Stimulated activated CD4-positive, alpha-beta T cell treated with anti-CD3 and anti-CD28 coated beads, Interleukin-15, amount 100 ng/mL, for 1 hour (primary cell): ENCODE data around the gene TMEM45A.
"Not testable (repeated sequence)": the region's sequence is repeated elsewhere in the genome, so short reads cannot be mapped to it uniquely, and the experiment has no call there.

Experiments
- DNase-seq, 2 donors: peaks; one replicate each; pipeline ENCODE4 v3.0.0-alpha.2; 2020; ENCODE audit warnings: low read depth in 1 of 2, low spot score in 1 of 2

The TMEM45A gene

DNA sequence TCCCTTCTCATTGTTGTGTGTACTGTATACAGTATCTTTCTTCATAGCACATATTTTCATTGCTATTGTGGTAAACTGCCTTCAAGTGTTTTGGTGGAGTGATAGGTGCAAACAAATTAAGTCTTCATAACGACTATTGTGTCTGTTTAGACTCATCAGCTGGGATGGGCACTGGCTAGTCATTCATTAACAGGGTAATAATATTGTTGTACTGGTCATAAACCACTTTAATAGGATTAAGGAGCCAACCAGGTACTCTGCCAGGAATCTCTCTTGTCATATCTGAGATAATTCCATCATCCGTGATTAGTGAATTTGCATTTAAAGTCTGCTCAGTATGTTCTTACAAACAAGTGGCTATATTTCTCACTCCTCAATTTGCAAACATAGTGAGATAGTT, 10.2 kb upstream of the TMEM45A start:
- DNase-seq: no peak

DNA sequence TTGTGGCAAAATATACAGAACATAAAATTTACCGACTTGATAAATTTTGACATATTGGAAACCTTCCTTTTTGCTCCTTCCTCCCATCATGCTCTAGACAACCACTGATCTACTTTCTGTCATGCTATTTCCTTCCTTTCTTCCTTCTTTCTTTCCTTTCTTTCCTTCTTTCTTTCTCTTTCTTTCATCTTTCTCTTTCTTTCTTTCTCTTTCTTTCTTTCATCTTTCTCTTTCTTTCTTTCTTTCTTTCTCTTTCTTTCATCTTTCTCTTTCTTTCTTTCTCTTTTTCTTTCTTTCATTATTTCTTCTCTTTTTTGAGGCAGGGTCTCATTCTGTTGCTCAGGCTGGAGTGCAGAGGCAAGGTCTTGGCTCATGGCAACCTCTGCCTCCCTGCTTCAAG, 8.9 kb upstream of the TMEM45A start:
- no peak for DNase-seq

DNA sequence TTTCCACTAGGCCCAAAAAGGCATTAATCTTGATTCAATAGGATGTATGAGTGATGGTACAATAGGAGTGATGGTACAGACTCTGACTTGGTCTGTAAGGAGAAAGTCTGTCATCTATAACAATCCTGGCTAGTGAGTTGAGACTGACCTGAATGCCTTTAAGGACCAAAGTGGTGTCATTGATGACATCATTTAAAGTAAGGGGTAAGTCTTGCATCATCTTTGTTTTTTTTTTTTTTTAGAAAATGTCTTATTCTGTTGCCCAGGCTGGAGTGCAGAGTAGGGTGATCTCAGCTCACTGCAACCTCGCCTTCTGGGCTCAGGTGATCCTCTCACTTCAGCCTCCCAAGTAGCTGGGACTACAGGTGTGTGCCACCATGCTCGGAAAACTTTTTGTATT, 5.6 kb upstream of the TMEM45A start:
- no peak for DNase-seq

DNA sequence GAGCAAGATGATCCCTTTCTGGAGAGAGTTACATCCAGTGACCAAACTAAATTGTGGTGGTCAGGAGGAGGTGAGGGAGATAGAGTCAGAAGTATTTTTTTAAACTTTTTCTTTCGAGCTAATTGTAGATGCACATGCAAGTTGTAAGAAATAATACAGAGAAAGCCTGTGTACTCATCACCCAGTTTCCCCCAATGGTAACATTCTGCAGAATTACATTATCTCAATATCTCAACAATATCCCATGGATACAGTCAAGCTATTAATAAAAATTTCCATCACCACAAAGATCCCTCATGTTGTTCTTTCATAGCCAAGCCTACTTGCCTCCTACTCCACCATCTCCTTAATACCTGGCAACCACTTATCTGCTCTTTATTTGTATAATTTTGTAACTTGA, 3.3 kb upstream of the TMEM45A start:
- no peak for DNase-seq

DNA sequence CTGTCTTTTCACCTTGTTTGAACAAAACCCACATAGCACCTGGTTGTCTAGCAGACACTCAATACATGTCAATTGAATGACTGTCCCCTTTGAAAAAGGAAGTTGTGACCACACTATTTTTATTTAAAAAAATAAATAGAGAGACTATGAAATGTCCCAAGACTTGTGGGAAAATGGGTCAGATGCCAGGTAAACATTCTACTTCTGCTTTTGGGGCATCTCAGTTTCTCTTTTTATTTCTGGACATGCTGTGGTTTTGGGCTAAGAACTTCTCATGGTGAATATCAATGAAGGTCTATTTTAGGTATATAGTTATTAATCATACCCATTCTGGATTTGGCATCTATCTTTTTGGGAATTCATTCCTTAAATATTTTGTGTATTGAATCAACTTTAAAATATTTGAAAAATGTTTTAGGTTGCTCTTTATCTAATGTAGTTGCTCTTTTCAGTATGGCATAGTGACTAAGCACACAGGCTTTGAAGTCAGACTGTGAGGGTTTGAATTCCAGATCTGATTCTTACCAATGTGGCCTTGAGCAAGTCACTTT, 4.4 kb downstream of the TMEM45A start:
- DNase-seq: no peak

DNA sequence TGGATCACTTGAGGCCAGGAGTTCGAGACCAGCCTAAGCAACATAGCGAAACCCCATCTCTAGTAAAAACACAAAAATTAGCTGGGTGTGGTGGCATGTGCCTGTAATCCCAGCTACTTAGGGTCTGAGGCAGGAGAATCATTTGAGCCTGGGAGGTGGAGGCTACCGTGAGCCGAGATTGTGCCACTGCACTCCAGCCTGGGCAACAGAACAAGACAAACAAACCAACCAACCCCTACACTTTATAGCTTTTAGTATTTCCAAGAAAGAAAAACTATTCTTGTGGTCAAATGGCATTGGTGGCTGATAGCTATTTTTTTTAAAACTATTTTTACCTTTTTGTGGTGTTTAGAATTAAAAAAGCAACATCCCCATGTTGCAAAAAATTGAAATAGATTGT, 7.2 kb downstream of the TMEM45A start:
- DNase-seq: no peak

DNA sequence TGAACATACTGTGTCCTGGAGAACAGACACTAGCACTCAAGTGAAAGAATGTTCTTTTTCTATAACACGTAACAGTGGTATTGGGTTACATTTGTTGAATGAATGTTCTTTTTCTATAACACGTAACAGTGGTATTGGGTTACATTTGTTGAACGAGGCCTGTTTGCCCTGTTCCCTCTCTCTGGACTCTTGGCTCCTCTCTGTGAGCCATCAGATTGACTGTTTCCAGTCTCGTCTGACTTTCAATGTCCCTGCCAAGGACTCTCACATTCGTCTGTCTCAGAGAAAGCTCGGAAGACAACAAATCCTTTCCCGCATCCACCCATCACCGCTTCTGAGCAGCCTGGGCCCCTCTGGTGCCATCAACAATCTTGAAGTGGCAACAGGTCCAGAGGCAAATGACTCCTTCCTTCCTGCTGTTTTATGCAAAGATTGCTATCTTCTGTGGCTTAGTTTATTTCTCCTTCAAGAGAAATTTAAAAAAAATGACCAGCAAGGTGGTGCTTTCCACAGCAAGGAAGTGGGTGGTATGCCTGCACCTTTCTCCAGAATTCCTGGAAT, 8.0 kb downstream of the TMEM45A start:
- DNase-seq: no peak

DNA sequence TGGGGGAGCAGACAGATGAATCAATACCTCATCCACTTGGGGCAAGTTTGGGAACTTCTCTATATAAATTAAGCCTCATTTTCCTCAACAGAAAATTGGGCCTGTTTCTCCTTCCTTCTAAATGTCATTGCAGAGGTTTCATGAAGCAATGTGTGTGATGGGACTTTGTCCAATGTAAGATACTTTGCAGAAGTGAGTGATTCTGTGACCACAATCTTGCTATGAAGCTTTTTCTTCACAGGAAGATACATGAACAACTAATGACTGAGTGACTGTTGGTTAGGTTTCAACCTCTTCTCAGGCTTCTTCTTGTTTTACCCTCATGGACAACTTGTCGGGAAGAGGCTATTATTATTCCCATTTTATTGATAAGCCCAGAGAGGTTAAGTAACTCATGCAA, 11.0 kb downstream of the TMEM45A start:
- DNase-seq: no peak

DNA sequence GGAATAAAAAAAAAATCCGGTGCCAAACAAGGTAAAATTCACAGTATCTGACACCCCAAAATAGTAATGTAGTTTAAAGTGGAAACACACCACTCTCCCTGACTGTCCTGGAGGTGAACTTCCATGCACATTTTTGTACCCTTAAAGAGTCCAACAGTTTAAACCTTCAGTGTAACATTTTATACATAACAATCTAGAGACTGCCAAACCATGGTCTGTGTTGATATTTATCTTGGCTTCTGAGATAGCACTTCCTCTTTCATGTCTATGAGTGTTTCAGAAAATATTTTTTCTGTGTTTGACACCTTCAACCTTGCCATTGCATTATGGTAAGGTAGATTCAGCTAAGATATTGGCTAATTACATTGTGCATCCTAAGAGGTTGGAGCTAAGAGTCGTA, 13.9 kb downstream of the TMEM45A start:
- no peak for DNase-seq

DNA sequence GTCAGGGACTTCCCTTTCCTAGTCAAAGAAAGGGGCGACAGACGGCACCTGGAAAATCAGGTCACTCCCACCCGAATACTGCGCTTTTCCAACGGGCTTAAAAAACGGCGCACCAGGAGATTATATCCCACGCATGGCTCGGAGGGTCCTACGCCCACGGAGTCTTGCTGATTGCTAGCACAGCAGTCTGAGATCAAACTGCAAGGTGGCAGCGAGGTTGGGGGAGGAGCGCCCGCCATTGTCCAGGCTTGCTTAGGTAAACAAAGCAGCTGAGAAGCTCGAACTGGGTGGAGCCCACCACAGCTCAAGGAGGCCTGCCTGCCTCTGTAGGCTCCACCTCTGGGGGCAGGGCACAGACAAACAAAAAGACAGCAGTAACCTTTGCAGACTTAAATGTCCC, 17.4 kb downstream of the TMEM45A start:
- DNase-seq: not testable (repeated sequence)

DNA sequence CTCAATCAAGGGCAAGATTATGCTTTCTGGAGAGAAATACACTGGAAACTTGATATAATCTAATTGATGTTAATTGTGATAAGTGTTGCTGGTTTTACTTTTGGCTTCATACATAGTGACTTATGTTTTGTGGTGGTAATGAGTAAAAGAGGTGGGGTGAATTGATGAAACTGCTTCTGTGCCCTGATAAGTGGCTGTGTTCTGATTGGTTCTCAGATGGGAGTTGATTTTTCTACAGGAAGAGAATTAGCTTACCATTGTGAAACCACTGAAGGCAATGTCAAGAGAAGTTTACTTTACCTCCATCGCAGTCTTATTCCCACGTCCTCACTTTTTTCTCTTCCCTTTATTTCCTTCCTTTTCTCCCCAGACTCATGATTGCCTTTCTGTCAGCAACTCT, 23.8 kb downstream of the TMEM45A start:
- DNase-seq: no peak

DNA sequence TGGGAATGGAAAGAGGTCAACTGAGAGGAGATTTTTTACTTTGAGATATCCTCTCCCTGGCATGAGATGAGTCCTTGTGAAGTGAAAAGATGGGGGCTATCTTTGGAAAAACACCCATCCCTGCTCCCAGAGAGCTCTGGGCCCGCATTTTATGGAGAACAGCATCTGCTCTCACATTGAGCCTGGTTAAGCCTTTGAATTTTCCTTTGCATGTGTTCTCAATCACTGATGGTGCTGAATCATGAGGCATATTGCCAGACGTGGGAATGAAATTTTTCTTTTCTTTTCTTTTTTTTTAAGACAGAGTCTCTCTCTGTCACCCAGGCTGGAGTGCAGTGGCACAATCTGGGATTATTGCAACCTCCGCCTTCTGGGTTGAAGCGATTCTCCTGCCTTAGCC, 24.4 kb downstream of the TMEM45A start:
- no peak for DNase-seq

DNA sequence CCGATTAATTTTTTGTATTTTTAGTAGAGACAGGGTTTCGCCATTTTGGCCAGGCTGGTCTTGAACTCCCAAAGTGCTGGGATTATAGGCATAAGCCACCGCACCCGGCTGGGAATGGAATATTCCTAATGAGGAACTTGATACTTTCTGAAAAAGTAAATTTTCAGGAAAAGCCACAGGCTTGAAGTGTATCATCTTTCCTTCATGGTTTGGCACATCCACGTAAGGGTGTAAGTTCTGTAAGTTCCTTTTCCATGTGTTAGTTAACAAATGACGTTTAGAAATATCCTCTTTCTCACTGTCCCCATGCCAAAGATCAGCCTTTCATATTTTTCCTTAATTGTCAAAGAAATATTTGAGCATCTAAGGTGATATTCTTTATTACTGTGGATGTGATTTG, 24.9 kb downstream of the TMEM45A start:
- no peak for DNase-seq

DNA sequence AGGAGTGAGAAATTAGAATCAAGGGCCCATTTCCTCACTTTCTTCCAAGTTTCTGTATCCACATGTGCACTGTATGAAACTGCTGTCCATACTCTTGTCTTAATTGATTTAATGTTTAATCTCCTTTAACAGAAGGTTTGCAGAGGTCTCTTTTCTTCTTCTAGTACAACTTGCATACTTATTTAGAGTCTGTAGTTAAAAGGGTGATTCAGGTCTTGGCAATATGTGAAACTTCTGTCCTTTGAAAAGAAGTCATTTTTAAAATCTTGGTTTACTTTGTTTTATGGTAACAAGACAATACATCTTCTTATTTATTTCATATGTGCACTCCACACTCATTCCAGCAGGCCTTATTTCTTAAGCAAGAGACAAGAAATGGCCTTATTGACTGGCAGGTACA, 25.8 kb downstream of the TMEM45A start:
- DNase-seq: no peak

DNA sequence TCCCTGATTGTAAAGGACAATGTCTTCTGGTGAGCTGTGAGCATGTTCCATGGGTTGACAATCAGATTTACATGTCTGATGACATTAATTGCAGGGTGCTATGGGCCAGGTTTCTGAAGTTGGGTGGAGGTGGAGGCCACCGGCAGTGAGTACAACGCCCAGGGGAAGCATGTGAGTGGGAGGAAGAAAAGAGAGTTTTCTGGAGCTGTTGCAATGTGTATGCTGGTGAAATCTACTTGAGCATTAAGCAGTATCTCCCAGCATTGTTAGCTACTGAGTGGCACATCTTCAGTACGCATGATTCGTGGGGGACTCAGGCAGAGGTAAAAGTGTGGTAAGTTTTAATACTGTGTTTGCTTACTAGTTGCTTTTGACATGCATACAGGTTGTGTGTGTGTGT, 26.6 kb downstream of the TMEM45A start:
- DNase-seq: no peak

DNA sequence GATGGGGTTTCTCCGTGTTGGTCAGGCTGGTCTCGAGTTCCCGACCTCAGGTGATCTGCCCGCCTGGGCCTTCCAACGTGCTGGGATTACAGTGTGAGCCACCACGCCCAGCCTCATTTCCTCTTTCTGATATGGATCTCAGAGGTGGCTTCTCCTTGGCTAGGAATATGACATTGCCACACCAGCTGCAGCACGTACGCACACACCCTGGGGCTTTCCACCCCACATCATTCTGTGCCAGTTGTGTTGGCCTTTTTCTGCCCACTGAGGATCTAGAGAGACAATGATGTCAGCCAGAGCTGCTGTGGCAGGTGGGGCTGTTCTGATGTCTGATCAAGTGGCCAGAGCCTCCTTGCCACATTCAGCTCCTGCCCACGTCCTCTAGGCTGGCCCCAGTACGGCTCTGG, 29.0 kb downstream of the TMEM45A start:
- DNase-seq: no peak

DNA sequence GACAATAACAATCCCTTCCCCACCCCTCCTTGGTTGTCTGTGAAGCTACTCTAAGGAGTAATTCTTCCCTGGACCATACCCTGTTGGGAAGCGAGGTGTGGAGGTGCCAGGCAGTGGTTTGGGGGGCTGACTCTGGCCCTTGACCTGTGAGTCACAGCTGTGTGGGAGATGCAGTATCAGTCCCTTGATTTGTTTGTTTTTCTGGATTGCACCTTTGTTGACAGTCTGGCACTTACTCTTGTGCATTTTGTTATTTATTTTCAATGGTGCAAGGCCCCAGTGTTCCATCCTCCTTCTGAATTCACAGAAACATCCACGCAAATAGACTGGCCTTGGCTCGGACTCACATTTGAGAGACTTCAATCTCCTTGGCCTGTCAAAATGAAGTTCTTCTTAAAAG, 29.7 kb downstream of the TMEM45A start:
- DNase-seq: no peak

DNA sequence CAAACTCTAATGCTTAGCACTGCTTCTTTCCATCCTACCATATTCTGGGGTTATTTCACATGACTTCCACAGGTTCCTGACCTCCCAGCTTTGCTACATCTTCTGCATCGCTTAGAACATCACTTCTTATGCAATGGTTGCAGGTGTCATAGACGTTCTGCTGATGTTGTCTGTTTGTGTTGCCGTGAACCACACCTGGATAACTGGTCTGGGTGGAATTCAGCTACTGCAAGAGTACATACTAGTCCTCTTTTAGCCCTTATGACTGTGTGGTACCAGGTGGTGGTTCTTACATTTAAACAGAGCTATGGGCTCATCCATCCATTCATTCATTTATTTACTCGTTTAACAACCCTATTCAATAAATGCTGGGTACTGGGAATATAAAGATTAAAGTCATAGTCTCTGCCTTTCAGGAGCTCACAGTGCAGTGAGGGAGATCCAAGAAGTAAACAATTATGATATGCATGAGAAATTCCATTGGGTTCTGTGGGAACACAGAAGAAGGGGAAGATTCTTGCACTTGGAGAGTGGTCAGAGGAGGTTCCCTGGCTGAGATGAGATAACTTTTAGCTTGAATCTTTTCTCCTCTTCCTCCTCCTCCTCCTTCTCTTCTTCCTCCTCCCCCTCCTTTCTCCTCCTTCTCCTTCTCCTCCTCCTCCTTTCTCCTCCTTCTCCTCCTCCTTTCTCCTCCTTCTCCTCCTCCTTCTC, 30.8 kb downstream of the TMEM45A start:
- DNase-seq: no peak

DNA sequence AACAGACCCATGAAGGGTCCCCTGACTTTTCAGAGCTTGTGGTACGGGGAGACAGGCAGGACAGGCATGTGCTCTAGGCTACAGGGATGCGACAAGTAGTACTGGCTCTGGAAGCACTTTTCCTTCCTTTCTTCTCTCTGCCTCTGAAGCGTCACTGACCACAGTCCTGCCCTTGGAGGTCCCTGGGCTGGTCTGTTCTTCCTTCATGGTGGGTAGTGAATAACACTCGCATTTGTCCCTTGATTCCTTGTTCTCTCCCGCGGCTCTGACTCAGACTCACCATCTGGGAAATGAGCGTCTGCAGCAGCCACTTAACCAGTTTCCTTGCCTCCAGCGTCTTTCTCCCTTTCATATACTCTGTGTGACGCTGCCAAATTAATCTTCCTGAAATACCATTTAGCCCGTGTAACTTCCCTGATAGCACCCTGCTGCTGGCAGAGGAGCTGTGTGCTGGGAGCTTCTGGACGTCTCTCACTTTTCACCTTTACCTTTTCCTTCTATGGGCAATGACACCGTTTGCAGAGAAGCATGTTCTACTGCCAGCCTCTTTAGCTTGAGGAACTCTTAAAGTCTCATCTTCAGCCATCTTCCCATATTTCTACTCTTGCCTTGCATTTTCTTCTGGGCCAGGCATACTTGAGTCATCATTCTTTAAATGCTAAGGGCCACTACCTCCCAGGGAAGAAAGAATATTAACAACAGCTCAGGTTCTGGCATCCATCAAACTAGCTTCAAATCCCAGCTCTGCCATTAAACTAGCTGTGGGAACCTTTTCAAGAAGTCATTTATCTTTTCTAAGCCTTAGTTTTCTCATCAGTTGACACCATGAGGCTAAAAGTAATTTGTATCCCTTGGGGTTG, 33.6 kb downstream of the TMEM45A start:
- no peak for DNase-seq

DNA sequence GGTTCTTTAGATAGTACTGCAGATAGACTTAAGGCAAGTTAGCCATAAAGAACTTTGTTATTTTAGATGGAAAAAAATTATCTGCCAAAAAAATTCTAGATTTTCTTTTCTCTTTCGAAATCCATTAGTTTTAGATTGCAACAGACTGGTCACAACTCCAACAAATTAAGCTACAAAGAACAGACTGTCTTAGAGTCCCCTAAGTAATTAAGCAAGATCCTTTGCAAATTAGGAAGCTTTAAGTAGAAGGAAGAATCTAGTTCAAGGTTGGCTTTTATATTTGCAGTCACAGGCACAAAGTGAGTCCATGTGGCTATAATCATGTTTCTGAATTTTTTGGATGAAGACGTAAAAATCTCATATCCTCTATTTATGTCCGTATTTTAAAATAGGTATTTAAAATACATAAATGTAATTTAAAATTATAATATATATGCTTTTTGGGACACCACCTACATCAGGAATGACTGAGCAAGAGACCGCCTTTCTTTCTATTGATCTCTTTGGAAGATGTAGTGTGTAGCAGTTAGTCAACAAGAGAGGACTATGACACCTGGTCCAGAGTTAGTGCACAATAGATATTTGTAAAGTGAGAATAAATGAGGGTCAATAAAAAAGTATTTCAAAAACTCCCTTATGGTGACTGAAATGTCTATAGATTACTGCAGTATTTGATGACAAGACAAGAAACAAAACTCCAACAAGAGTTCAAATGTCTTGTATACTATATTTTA, 34.4 kb downstream of the TMEM45A start:
- DNase-seq: no peak

DNA sequence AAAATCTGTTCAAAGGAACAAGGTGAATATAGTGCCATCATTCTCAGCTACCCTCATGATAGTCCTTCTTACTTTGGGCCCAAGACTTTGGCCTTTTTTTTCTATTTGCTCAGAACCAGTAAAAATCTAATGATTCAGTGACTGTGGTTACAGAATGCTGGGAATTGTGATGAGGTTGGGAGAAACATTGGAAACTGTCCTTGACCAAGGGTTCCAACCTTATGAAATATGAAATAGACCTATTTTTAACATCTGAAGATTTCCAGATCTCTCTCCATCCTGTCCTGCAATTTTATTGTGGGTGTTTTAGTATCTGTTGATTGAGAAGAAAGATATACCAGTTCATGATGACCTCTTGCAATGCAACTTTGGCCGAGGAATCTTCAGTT, 34.9 kb downstream of the TMEM45A start:
- DNase-seq: no peak
